Left lobe of liver (tissue), 2 donors: ENCODE measurements around the gene CCR7. TPM values are rescaled to one million over a fixed set of nuclear protein-coding genes. Genes with fewer than 3 reads are reported as not detected.
A peak's percentile ranks its signal among the peaks of the same experiment; 100 is the strongest.
"Not testable (repeated sequence)": the region's sequence is repeated elsewhere in the genome, so short reads cannot be mapped to it uniquely, and the experiment has no call there.

ENCODE experiments used
- ATAC-seq: fragments of 200-7000 bp; cut with Tn5 transposase; one replicate; pipeline ENCODE4 v1.9.1; 2020; ENCODE audit warnings: mild to moderate bottlenecking, moderate library complexity
- DNase-seq: peaks from one replicate; pipeline ENCODE4 v3.0.0-alpha.2; 2020; ENCODE audit warnings: low spot score
- total RNA-seq: library from RNA; stranded (reverse); gene quantifications from one replicate; pipeline ENCODE4 v1.2.1, GENCODE V29; 2021
- donor health status: DM: no; HTN: no; CAD: no; lungs with moderate emphysema.
- donor health status: DM: no; HTN: yes; CAD: no.

The CCR7 gene
- total RNA-seq, 1 donor from 2014 or later, result 0.75 TPM

- peak; percentile 41 for DNase-seq
- no peak for ATAC-seq
Observed at GRCh38 chr17:40552806-40553693, 12.2 kb downstream of the CCR7 start.

DNA sequence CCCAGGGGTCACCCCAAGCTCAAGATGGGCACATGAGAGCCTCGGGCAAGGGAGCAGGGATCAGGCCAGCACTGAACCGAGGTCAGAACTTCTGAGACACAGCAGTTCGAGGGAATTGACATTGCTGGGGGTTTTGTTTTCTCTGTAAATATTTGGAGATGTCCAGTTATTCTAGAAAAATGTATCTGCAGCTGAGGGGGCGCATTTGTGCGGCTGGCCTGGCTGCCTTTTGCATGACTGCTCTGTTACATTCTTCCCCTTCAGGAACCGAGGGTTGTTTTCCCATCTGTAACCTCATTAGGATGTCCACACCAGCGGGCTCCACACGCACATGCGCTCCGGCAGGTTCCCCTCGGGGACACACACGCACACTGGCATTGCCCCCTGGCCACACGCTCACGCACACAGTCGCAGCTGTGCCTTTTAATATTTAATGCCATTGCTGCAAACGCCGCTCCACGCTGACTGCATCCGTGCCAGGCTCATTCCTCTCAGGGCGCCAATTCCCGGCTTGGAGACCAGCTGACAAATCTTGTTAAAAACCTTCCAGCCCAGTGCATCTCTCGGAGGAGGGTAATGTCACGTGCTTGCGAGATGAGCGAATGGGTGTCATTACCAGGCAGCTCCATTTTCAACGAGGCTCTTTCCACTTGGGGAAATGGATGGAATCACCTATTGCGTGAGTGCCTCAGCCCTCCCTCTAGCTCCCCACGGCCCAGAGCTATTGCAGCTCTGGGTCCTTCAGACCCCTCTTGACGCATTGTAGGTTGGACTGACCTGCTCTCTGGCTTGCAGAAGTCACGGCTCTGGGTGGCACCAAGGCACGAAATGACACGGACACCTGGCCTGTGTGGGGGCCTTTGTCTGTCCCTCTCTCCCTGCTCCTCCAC lies 13.1 kb downstream of the CCR7 start:
- peak; percentile 55 for DNase-seq
- peak; percentile 2 for ATAC-seq

DNA sequence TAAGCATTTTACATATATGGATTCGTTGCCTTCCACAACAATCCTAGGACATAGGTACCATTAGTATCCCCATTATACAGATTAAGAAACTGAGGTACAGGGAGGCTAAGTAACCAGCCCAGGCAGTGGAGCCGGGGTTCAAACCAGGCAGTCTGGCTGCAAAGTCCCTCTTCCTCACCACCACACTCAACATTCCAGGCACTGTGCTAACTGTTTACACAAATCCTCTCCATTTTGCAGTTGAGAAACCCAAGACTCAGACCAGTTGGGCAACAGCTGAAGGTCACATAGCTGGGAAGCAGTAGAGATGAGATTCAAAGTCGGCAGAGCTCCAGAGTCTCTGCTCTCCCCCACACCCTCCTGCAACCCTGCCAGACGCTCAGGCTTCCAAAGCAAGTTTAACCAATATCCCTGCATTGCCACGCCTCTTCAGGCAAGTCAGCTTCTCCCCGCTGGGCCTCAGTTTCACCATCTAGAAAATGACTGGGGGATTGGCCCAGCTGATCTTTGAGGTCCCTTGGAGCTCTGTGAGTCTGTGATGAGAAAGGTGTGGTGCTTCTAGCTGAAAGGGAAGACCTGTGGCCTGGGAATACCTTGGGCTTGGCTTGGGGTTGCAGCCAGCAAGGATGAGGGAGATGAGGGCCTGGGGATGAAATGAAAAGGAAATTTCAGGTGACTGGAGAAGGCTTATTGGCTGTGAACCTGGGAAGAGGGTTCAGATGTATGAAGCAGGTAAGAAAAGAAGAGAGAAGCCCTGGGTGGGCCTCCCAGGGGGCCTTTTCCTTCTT lies 14.0 kb downstream of the CCR7 start:
- ATAC-seq (peak; percentile 55), DNase-seq (peak; percentile 92)

DNA sequence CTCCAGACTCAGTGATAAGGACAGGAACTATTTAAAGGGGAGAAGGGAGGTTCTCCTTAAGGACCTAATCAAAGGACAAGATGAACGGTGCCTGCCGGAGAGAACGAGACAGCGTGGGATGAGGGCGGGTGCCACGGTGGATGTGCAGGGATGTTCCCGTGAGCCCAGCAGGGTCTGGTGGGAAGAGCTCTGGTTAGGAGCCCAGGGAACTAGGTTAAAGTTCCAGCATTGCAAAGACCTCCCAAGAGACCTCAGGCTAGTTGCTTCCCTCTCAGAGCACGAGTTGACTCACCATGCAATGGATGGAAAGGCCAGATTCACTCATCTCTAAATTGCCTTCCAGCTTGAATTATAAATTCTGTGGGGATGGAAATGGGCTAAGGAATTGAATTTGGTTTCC lies 14.7 kb downstream of the CCR7 start:
- ATAC-seq (no peak), DNase-seq (peak; percentile 35)

- DNase-seq (peak; percentile 94), ATAC-seq (peak; percentile 68)
Observed at GRCh38 chr17:40548982-40549685, 16.1 kb downstream of the CCR7 start.

GRCh38 chr17:40548491-40548981 lies 16.7 kb downstream of the CCR7 start:
- ATAC-seq, result no peak
- no peak for DNase-seq

DNA sequence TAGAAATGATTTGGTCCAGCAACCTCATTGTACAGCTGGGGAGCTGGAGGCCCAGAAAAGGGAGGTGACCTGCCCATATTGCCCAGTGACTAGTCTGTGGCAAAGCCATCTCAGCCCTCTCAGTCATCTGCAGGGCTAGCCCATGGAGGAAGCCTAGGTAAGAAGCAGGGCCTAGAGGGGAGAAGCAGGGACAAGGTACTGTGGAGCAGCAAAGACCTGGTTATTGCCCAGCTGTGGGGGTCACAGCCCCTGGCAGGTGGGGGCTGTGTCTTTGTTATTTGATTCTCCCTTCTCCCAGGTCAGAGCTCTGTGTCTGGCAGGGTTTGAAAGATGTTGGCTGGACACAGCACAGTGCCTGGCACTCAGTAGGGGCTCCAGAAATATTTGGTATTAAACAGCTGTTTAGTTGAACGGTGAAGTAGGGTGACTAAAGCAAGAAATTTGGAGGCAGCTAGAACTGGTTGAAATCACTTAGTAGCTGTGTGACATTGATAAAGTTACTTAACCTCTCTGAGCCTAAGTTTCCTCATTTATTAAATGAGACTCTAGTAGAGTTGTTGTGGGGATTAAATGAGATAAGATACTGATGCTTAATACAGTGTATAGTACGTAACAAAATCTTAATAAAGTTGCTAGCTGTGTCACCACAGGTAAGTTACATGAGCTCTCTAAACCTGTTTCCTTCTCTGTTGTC lies 17.3 kb downstream of the CCR7 start:
- DNase-seq (no peak), ATAC-seq (no peak)

- peak; percentile 4 for ATAC-seq
Observed at GRCh38 chr17:40547079-40547784, 18.0 kb downstream of the CCR7 start.

GRCh38 chr17:40546497-40546896 lies 18.8 kb downstream of the CCR7 start:
- not testable (repeated sequence) for DNase-seq, ATAC-seq

More at GRCh38 chr17:40547079-40547784, 18.0 kb downstream of the CCR7 start:
- DNase-seq, result peak; percentile 59

DNA sequence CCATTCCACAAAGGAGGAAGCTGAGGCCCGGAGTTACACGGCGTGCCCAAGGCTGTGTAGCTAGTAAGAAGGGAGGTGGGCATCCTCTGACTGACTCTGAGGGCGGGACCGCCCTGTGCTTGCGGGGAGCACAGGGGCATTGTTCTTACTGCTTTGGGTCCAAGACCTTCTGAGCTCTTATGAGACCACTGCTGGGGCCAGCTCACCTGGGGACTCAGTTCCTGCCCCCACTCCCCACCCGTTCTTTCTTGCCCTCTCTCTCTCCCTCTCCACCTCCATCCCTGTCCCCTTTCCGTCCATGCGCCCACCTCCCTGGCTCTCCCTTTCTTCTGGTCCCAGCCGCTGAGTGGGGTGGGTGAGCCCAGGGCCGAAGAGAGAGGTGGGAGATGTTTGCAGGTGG lies 19.6 kb downstream of the CCR7 start:
- DNase-seq (peak; percentile 39), ATAC-seq (no peak)

DNA sequence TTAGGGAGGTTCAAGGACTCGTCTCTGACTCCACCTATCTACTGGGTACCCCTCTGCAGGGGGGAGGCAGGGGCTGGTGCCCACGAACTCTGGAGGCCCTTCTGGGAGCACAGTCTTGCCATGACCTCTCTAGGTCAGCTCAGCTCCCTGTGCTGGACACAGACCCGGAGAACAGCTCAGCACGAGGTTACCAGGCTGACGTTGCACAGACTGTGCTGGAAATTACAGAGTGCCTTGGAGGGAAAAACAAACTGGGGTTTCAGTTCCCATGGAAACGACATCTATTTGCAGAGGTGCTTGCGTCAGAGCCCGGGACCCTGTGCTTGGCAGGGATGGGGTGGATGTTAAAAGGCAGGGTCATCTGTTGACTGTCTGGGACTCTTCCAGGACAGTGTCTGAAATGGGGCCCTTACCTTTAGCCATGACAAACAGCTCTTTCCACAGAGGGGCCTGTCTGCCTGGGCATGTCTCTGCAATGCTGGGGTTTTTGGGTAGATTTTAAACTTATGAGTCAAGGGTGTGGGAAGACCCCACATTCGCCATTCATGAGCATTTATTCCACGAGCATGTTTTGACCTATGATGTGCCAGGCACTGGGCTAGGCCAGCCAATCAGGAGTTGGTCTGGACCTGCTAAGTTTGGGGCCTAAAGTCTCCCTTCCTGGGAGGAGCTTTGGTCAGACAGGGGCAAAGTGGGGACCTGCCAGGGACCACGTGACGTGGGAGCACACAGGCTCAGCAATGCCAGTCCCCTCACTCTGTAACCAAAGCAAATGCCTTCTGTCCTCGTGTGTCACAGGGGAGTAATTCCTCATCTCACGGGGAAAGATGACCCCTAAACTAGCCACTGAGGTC lies 22.5 kb downstream of the CCR7 start:
- ATAC-seq (peak; percentile 66), DNase-seq (peak; percentile 96)

- no peak for DNase-seq
Observed at GRCh38 chr17:40541873-40542557, 23.3 kb downstream of the CCR7 start.

DNA sequence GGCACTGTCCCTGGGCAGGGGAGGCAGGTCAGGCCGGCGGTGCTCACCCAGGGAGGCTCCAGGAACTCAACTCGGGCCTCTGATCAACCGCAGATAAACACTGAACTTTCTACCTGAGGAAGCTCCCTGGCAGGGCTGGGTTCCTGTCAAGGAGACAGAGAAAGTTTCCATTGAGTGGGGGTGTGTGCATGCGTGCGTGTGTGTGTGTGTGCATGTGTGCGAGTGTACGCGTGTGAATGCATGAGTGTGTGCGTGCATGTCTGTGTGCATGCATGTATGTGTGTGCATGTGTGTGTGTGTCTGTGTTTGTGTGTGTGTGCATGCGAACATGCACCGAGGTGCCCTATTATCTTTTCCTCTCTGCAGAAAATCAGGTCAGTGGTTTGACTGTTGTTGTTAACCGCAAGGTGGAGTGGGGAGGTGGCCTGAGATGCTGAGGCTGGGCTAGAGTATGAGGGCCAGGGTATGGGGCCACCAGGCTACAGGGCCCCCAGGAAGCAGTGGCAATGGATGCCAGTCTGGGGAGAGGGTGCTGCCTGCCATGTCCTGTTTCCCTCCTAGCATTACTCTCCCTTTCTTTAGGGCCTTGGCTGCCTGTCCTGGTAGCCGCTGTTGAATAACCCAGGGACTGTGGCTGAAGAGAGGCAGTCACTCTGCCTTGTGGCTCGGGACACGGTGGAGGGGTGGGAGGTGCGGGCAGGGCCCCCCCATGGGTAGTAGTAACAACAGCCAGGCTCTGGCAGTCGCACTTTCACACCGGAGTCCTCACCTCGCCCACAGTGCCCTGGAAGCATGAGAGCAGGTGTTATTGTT lies 24.0 kb downstream of the CCR7 start:
- ATAC-seq, result no peak
- DNase-seq, result no peak

More at GRCh38 chr17:40541873-40542557, 23.3 kb downstream of the CCR7 start:
- no peak for ATAC-seq

DNA sequence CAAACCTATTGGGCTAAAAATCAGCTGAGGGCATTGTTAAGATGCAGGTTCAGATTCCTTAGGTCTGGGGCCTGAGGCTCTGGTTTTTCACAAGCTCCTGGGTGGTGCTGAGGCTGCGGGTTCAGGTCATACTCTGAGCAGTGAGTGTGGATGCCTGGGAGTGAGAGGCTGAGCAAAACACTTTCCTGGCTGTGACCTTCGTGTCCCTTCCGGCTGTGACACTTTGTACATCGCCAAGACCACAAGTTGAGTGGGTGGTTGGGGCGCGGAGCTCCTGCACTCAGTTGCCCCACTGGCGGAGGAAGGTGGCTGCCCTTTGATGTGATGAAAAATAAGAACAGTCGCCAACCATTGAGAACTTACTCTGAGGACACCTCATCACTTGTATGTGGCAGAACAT lies 24.8 kb downstream of the CCR7 start:
- DNase-seq, result no peak
- ATAC-seq, result no peak

DNA sequence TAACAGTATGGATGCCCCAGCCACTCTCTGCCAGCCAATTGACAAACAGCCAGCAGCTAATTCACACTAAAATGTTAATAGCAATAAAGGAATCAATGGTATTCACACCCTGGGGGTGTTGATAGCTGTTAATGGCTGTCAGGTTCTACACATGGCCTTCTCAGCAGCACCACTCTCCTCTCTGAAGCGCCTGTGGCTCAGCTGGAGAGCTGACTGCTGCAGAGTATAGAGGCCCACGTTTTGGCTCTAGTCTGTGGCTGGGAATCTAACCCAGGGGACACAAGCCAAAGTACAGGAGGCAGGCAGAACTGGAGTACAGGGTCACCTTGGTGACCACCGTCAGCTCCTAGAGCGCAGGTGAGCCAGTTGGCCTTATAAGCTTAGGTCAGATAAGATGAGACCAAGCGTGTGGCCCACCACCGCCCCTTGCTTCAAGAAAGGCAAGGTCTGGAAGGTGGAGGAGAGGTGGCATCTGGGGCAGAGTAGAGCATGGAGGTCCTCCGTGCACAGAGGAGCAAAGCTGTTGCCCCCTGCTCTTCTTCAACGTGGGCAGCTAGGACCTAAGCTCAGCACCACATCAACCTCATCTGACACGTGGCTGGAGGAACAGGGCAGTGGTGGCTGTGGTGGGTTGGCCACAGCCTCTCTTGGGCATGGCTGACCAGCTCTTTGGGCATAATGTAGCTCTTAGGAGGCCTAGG lies 25.4 kb downstream of the CCR7 start:
- peak; percentile 73 for DNase-seq
- peak; percentile 43 for ATAC-seq
